ENCODE measurements around the gene CCDC197.

DNA sequence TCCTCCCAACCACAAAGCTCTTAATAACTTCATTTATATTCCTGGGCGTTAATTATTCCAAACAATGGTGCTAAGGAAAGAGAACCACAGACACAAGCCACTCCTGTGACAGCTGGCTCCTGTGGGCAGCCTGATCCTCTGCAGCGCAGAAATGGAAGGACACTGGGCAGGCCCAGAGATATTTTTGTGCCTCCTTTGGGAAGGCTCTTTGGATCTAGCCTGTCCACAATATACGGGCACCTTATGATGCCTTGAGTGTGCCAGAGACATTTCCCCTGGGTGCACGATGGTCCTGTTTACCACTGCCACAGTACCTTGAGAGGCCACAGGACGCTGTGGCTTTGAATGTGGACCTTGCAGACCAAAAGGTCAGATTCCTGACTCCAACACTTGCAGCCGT, 22.8 kb upstream of the CCDC197 start:
- TF ChIP-seq, protein P1, sequence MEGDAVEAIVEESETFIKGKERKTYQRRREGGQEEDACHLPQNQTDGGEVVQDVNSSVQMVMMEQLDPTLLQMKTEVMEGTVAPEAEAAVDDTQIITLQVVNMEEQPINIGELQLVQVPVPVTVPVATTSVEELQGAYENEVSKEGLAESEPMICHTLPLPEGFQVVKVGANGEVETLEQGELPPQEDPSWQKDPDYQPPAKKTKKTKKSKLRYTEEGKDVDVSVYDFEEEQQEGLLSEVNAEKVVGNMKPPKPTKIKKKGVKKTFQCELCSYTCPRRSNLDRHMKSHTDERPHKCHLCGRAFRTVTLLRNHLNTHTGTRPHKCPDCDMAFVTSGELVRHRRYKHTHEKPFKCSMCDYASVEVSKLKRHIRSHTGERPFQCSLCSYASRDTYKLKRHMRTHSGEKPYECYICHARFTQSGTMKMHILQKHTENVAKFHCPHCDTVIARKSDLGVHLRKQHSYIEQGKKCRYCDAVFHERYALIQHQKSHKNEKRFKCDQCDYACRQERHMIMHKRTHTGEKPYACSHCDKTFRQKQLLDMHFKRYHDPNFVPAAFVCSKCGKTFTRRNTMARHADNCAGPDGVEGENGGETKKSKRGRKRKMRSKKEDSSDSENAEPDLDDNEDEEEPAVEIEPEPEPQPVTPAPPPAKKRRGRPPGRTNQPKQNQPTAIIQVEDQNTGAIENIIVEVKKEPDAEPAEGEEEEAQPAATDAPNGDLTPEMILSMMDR (IDR thresholded peaks at IDR 0.05), result no peak
- no peak for TF ChIP-seq ZFX (IDR thresholded peaks at IDR 0.05; ENCODE audit: borderline replicate concordance)

Data from 22Rv1 (cell line).